HT-29 (cell line): Measurements from ENCODE around the gene ACTN1. TPM values are rescaled to one million over a fixed set of nuclear protein-coding genes. Genes with fewer than 3 reads are reported as not detected.
A peak's percentile ranks its signal among the peaks of the same experiment; 100 is the strongest.

Experiments
- DNase-seq: peaks from one replicate; pipeline ENCODE4 v3.0.0-alpha.2; 2015; ENCODE audit warnings: low spot score
- total RNA-seq: library from RNA; depleted of rRNA; stranded (reverse); fragments of >200 nt; shearing (Covaris generic); gene quantifications from 2 replicates; pipeline ENCODE4 v1.2.3, GENCODE V29; 2014

ACTN1 gene
- total RNA-seq, 1 experiment from 2014 or later: 115 TPM

- DNase-seq: no peak
These were observed 87.0 kb downstream of the ACTN1 start for GRCh38 chr14:68891851-68892660.

GRCh38 chr14:68890173-68890931 is 88.8 kb downstream of the ACTN1 start:
- no peak for DNase-seq

- no peak for DNase-seq
These were observed 90.2 kb downstream of the ACTN1 start for GRCh38 chr14:68888883-68889282.

- DNase-seq: no peak
These were observed 90.9 kb downstream of the ACTN1 start for GRCh38 chr14:68888025-68888850.

- DNase-seq: no peak
These were observed 93.0 kb downstream of the ACTN1 start for GRCh38 chr14:68886109-68886434.

GRCh38 chr14:68885226-68886108 is 93.6 kb downstream of the ACTN1 start:
- DNase-seq: no peak

GRCh38 chr14:68884031-68885030 is 94.8 kb downstream of the ACTN1 start:
- peak; percentile 8 for DNase-seq

- DNase-seq: no peak
These were observed 96.9 kb downstream of the ACTN1 start for GRCh38 chr14:68882235-68882634.

- DNase-seq: no peak
These were observed 97.7 kb downstream of the ACTN1 start for GRCh38 chr14:68881396-68881795.

GRCh38 chr14:68880581-68881105 is 98.5 kb downstream of the ACTN1 start:
- no peak for DNase-seq

- DNase-seq: no peak
These were observed 99.1 kb downstream of the ACTN1 start for GRCh38 chr14:68879841-68880575.

- no peak for DNase-seq
These were observed 99.8 kb downstream of the ACTN1 start for GRCh38 chr14:68879321-68879781.

- DNase-seq: no peak
These were observed 100.2 kb downstream of the ACTN1 start for GRCh38 chr14:68878908-68879307.

- DNase-seq: no peak
These were observed 101.0 kb downstream of the ACTN1 start for GRCh38 chr14:68877993-68878575.

GRCh38 chr14:68876976-68877375 is 102.1 kb downstream of the ACTN1 start:
- DNase-seq: no peak

- DNase-seq: no peak
These were observed 104.4 kb downstream of the ACTN1 start for GRCh38 chr14:68874746-68875155.

- no peak for DNase-seq
These were observed 105.7 kb downstream of the ACTN1 start for GRCh38 chr14:68873376-68873775.

- no peak for DNase-seq
These were observed 107.7 kb downstream of the ACTN1 start for GRCh38 chr14:68871392-68871791.
